Fibroblast of lung (primary cell): ENCODE data around the gene SDK1.
"Not testable (repeated sequence)": the region's sequence is repeated elsewhere in the genome, so short reads cannot be mapped to it uniquely, and the experiment has no call there.

Source experiments
- EZH2 ChIP-seq: IDR thresholded peaks from 2 replicates; pipeline ENCODE4 v1.5.1; 2012; ENCODE audit warnings: low read length, control low read depth, mild to moderate bottlenecking; ENCODE audit errors: missing control alignments
- TF ChIP-seq, protein P1 (sequence below), 2 donors: IDR thresholded peaks in 1 of 2; conservative IDR thresholded peaks in 1 of 2; 1 replicate in 1 of 2; 2 replicates in 1 of 2; pipeline ENCODE4 v1.5.1; 2011 to 2012; ENCODE audit warnings: low read length in 2 of 2, control low read depth in 1 of 2, inconsistent platforms in 1 of 2, low read depth in 1 of 2, mild to moderate bottlenecking in 1 of 2

DNA sequence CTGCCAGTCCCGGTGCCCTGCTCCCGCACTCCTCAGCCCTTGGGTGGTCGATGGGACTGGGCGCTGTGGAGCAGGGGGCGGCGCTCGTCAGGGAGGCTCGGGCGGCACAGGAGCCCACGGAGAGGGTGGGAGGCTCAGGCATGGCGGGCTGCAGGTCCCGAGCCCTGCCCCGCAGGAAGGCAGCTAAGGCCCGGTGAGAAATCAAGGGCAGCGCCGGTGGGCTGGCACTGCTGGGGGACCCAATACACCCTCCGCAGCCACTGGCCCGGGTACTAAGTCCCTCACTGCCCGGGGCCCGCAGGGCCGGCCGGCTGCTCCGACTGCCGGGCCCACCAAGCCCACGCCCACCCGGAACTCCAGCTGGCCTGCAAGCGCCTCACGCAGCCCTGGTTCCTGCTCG lies 1012.9 kb downstream of the SDK1 start:
- TF ChIP-seq, protein P1, sequence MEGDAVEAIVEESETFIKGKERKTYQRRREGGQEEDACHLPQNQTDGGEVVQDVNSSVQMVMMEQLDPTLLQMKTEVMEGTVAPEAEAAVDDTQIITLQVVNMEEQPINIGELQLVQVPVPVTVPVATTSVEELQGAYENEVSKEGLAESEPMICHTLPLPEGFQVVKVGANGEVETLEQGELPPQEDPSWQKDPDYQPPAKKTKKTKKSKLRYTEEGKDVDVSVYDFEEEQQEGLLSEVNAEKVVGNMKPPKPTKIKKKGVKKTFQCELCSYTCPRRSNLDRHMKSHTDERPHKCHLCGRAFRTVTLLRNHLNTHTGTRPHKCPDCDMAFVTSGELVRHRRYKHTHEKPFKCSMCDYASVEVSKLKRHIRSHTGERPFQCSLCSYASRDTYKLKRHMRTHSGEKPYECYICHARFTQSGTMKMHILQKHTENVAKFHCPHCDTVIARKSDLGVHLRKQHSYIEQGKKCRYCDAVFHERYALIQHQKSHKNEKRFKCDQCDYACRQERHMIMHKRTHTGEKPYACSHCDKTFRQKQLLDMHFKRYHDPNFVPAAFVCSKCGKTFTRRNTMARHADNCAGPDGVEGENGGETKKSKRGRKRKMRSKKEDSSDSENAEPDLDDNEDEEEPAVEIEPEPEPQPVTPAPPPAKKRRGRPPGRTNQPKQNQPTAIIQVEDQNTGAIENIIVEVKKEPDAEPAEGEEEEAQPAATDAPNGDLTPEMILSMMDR (conservative IDR thresholded peaks at IDR 0.05 in 1 of 2, IDR thresholded peaks at IDR 0.05 in 1 of 2; ENCODE audit: low read depth in 1 of 2, low read length in 2 of 2), result not testable (repeated sequence)
- not testable (repeated sequence) for TF ChIP-seq EZH2
